ENCODE measurements around the gene C9orf72.
"Not testable (repeated sequence)": the region's sequence is repeated elsewhere in the genome, so short reads cannot be mapped to it uniquely, and the experiment has no call there.

The C9orf72 gene

DNA sequence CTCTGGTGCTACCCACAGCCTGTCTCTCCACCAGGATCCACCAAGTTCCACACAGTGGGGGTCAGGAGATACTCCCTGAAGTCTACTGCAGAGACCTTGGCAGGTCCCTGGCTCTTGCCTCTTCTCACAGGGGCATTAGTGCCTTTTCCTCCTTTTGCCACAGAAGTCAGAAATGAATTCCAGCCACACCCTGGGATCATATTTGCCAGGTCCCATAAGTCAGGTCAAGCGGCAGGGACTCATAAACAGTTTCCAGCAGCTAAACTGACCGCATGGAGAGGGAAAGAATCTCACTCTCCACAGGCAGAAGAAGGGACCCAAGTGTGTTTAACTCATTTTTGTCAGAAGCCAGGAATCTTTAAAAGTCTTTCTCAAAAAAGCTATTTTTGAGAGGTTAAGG, 62.5 kb downstream of the C9orf72 start:
- DNase-seq: no peak

DNA sequence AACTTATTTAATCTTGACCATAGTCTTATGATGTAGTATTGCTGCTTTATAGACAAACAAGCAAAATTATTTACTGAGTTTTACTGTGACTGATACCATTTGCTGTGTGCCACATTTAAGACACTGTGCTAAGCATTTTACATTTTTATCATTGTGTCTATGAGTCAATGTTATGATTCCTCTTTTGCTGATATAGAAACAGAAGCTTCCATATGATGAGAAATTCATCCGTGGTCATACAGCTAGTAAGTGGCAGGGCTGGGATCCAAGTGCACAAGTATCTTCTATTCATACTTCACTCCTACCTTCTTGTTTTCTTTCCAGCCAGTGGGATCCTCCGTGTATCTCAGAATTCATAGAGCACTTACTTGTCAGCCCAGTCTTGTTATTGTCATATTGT, 66.3 kb downstream of the C9orf72 start:
- DNase-seq: no peak

DNA sequence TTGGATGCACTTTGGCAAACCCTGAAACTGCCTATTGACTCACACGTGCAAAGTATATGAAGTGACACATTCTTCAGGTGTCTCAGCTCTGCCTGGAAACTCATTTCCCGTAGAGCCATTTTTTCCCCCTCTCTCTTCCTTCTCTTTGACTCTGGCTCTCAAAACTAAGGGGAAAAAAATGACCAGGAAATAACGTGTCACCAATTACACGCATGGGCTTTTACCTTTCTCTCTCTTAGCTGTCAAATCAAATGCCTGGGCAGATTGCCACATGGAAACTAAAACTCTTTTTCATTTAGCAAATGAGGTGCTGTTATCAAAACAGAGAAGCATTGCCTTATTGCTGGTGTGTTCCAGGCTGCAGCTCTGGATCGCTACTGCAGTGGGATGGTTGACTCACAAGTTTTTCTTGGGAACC, 67.5 kb downstream of the C9orf72 start:
- DNase-seq: no peak

DNA sequence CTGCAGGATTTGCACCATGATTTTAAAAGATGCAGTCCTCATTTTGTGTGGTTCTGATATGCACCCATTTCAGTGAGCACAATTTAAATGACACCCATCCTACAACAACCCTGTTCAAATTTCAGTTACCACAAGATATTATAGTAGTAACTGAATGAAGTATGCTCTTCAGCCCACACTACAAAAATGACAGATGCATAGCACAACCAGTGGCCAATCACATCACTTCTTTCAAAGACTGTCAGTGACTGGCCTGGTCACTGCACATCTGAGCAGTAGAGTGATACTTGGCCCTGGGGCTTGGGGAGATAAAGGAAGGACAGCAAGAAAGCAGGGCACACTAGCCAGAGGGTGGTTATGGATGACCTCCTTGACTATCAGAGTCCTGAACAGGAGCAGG, 69.0 kb downstream of the C9orf72 start:
- no peak for DNase-seq

DNA sequence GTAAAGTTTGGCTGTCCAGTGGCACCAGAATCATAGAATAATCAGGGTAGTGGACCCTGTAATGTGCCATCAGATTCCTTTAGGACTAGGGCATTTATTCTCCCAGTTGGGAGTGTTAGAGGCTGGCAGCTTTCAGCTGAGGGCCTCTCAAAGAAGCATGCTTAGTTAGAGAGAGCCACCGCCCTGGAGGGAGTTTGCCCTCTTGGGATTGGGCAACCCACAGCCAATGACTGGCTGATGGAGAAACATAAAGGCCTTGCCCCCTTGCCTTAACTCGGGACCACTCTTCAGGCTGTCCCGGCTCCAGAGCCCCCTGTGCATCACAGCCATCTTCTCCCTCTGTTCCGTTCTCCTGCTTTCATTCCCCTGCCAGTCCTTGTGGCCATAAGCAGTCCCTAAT, 69.7 kb downstream of the C9orf72 start:
- no peak for DNase-seq

DNA sequence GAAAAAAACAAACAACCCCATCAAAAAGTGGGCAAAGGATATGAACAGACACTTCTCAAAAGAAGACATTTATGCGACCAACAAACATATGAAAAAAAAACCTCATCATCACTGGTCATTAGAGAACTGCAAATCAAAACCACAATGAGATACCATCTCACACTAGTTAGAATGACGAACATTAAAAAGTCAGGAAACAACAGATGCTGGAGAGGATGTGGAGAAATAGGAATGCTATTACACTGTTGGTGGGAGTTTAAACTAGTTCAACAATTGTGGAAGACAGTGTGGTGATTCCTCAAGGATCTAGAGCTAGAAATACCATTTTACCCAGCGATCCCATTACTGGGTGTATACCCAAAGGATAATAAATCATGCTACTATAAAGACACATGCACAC, 72.4 kb downstream of the C9orf72 start:
- not testable (repeated sequence) for DNase-seq

DNA sequence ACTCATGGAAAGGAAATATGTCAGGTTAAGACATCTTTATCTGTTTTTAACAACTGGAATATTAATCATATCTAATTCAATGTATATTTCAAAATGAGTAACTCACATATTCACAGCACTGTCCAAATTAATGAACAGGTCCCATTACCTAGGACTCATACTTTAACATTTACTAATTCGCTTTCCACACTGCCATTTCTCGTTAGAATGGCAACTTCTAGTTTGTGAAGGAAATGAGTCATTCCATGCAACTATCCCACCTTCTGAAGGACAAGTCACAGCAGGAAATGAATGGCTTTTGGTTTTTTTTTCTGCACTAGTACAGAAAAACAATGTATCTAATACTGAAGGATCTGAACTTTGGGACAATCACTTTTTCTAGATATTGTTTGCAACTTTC, 73.8 kb downstream of the C9orf72 start:
- no peak for DNase-seq

DNA sequence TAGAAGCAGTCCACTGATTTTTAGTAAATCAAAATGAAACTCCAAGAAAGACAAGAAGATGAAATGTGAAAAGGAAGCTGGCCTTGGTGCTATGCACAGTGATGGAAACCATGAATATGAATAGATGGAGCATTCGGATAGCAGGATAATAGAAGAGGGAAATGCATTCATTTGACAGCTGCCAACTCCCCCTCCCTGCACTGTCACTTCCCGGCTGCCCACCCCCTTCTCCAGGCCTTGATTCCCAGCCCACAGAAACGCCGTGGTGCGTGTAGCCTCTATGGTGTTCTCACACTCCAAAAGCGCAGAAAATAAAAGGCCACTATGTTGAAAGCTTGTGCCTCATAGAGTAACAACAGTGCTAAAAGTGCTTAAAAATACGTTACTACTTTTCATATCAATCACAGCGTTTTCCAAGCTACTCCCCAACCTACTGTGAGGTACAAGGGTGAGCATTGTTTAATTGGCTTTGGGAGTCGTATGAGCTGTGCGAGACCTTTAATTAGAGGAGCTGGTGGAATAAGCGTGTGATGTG, 75.3 kb downstream of the C9orf72 start:
- DNase-seq: peak; percentile 74
